ENCODE results near the gene CALCB.
"Not testable (repeated sequence)": the region's sequence is repeated elsewhere in the genome, so short reads cannot be mapped to it uniquely, and the experiment has no call there.

The CALCB gene

DNA sequence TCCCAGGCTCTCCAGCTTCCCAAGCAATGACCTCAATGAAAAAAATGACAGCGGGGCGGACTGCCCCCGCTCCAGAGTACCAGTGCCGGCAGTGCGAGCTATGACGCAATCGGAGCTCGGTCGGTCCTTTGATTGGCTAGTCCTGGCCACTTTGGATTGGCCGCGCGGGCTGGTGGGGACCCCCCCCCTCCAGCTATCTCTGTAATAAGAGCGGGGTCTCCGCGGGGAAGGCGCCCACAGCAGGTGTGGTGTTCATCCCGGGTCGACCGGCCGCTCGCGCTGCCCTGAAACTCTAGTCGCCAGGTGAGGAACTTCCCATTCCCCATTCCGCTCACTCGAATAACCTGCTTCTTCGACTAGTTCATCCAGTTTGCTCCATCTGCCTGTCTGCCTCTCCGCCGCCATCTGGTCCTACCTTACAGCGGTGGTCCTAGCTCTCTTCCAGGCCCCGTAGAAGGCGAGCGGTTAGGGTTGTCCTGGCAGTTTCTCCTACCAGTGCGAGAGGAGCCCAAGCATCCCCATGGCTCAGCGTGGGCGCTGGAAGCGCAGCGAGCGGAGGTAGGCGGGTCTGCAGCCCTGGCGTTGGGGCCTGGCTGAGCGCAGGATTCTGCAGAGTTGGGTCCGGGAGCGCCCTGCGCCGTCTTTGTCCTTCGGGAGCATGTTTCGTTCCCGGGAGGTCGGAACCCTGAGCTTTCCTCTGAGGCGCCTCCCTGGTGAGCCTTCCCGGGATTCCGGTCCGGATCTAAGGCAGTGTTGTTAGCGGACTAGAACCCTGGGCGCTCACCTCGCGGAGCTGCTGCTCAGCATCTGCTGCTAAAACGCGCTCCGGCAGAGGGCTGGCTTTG lies at the start of gene CALCB:
CALCB (plus strand) TSS at position 233 of the 845 bp plus-strand sequence. CDS start 1,126 bp downstream, outside the sequence.
- no peak for DNase-seq (ENCODE audit: low spot score)

- DNase-seq (ENCODE audit: low spot score), result no peak
Observed at GRCh38 chr11:15027011-15027410, 46.4 kb upstream of the CALCB start.

DNA sequence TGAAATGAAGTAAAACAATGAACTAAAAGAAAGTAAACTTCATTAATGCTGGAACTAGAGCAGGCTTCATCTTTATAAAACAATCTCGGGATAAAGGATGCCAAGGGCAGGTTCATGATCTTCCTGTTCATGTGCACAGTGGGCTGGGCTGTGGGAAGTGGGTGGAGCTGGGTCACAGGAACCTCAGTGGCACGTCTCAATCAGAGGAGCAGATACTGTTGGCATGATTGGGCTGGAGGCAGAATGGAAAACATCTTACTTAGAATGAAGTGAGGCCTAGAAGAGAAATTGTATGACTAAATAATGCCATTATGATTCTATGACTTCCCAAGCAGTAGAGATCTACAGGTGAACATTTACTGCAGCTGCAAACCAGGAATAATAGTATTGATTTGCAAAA lies 45.4 kb upstream of the CALCB start:
- DNase-seq (ENCODE audit: low spot score), result no peak

GRCh38 chr11:15028379-15028778 lies 45.0 kb upstream of the CALCB start:
- no peak for DNase-seq (ENCODE audit: low spot score)

DNA sequence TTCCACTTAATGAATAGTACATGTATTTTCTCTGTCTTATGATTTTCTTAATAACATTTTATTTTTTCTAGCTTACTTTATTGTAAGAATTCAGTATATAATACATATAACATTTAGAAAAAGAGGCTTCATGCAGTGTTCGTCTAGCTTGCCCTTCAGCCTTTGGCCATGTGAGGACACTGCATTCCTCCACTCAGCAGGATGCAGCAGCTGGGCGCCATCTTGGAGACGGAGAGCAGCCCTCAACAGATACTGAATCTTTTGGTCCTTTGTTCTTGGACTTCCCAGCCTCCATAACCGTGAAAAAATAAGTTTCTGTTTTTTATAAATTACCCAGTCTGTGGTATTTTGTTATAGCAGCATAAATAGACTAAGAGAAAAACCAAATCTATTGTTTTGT lies 41.4 kb upstream of the CALCB start:
- not testable (repeated sequence) for DNase-seq (ENCODE audit: low spot score)

- DNase-seq (ENCODE audit: low spot score), result no peak
Observed at GRCh38 chr11:15034687-15035267, 38.6 kb upstream of the CALCB start.

DNA sequence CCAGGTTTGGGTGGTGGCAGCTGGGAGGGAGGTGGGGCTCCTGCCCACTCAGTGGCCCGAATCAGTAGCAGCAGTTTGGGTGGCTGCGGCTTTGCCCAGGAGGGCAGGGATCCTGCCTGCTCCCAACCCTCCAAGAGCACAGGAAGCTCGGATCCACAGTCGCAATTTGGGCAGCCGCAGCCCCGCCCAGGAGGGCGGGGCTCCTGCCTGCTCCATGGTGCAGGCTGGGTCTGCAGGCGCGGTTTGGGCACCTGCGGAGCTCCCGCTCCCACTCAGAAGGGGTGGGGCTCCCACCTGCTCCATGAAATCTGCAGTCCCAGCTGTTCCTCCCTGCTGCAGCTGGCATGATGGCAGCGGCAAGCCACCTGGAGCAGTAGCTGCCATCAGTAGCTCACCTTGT lies 38.1 kb upstream of the CALCB start:
- no peak for DNase-seq (ENCODE audit: low spot score)

- no peak for DNase-seq (ENCODE audit: low spot score)
Observed at GRCh38 chr11:15038963-15039362, 34.4 kb upstream of the CALCB start.

DNA sequence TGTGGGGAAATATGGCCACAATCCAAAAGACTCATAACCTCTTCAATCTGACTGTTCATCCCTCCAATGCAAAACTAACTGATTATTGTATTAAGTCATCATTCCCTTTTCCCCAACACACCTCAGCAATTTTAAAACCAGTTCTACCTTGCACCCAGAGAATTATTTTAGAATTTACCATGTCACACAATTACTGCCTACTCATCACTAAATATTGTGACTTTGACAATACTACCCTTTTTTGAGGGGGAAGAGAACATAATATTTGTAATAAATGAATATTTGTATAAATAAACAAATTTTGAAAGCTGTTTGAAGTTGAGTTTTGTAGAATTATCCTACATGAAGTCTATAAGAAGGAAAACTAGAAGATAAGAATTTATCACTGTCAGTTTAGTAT lies 28.2 kb upstream of the CALCB start:
- DNase-seq (ENCODE audit: low spot score), result no peak

DNA sequence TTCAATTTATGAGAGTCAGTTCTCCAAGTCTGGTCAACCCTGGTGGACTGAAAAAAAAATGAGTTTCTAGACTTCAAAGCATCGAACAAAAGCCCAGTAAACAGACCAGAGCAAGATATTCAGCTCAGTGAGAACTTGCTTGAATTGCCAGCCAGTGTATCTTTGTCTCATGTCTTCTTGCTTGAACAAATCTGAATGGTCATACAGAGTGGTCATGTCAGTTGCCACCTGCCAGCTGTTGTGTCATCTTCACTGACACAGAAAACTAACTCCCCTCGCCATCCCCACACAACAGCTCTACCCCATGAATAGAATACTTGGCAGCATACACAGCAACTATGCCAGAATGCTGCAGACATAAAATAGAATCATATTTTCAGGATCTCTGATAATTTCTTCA lies 27.5 kb upstream of the CALCB start:
- no peak for DNase-seq (ENCODE audit: low spot score)

GRCh38 chr11:15046673-15047072 lies 26.7 kb upstream of the CALCB start:
- DNase-seq (ENCODE audit: low spot score), result not testable (repeated sequence)

GRCh38 chr11:15048616-15049015 lies 24.8 kb upstream of the CALCB start:
- no peak for DNase-seq (ENCODE audit: low spot score)

DNA sequence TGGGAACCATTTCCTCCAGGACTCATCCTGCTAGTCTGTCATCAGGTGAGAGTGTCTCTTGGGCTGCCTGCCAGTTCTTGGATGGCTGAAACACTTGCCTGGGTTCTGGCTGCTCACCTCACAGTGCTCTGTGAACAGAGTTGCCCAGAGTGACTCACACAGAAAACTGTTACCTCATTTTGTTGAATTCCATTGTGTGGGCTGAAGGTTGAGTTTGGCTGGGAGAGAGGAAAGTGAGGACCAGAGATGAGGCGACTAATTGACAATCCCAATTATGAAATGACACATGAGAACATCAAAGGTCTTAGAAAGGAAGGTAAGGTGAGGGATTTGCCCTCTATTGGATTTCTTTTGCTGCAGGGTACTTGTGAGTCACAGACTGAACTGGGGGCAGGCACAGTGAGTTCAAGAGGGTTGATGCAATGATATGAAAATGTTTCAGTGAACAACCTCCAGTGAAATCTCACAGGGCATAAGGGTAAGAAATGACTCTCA lies 20.2 kb upstream of the CALCB start:
- no peak for DNase-seq (ENCODE audit: low spot score)

- no peak for DNase-seq (ENCODE audit: low spot score)
Observed at GRCh38 chr11:15055620-15056356, 17.6 kb upstream of the CALCB start.

- DNase-seq (ENCODE audit: low spot score), result no peak
Observed at GRCh38 chr11:15057329-15057728, 16.1 kb upstream of the CALCB start.

DNA sequence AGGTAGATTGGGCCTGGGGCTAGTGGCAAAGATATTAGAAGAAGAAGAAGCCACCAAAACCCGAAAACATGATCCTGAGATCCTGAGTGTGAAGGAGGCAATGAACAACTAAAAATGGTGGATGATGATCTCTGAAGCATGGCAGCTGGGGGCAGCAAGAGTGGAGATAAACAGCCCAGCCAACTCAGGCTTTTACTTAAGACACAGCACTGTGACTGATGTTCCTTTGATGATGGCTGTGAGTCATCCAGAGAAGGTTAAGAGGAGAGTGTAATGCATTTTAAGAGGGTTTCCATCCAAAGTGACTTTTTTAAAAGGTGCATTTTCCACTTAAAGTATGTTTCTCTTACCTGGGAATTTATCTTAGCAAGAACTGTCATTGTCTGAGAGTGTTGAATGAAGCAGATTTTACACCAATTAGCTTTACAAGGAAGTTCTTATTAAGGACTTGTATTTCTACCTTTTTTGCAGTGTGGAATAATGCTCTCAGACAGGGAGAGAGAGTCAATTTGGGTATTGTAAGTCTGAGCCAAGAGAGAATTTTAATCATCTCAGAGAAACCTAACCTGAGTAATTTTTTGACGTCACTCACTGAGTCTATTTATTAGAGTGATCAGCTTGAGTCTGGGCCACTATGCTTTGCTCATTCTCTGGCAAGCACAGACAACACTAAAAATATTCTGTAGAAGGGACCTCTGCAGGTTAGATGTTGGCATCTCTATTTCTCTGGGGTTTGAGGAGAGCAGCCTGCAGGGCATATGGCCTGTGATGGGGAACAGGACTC lies 14.1 kb upstream of the CALCB start:
- DNase-seq (ENCODE audit: low spot score), result peak; percentile 46

GRCh38 chr11:15062599-15062998 lies 10.8 kb upstream of the CALCB start:
- DNase-seq (ENCODE audit: low spot score), result no peak

DNA sequence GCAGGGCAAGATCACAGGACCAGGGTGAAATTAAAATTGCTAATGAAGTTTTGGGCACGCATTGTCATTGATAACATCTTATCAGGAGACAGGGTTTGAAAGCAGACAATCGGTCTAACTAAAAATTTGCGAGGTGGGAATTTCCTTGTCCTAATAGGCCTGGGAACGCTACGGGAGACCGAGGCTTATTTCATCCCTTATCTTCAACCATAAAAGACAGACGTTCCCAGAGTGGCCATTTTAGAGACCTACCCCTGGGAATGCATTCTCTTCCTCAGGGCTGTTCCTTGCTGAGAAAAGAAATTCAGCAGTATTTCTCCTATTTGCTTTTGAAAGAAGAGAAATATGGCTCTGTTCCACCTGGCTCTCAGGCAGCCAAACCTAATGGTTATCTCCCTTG lies 3.6 kb upstream of the CALCB start:
- DNase-seq (ENCODE audit: low spot score), result not testable (repeated sequence)

DNA sequence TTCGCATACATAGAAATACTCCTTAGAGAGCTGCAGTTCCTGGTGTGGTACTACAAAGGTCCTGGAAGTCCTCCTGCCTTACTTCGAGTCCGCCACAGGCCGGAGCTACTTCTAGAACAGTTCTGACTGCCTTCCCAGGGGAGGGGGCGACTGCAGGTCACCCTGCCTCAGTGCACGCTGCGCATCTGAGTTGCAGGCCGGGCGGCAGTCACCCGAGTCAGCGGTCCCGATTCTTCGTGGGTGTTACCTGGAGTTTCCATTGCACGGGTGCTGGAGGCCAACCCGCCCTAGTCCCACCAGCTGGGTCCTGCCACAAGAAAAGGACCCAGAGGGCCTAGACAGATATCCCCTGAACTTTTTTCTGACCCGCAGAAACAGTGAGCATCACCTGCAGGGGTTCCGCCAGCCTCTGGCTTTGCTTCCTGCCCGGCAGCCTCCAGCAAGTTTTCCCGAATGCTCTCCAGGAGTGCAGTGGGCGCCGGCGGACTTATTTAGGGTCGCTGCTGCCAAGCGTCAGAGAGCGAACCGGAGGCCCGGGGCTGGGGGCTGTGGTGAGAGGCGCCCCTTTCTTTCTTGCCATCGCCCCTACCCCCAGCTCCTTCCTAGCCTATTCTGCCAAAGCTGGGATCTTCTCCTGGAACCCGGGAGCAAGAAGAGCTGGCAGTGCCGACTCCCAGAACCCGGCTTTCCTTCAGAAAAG lies 1.7 kb upstream of the CALCB start:
- DNase-seq (ENCODE audit: low spot score), result no peak

DNA sequence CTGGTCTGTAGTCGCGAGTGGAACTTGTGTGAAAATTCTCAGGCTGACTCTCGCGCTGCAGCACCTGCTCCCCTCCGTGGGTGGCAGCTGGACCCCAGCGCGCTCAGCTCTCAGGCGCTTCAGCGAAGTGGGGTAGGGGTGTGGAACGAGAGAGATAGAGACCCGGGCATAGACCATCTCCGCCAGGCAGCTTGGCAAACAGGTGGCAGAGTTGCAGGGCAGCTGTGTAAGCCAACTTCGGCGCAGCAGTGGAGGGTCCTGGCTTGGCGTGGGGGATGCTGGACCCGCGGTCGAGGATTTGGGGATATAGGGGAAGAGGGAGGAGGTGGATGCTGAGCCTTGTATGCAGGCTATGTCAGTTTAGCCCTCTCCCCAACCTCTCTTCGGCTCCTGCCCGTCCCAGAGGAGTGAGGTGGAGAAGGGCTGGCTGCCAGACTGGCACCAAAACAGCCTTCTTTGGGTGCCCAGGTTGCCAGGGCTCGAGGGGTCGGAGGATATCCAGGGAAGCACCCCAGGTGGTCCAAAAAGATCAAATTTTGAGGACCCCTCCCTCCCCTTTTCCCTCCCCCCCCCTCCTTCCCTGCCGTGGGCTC lies 746 bp upstream of the CALCB start:
- DNase-seq (ENCODE audit: low spot score), result no peak

Measured in COLO829 (cell line).